GM12878 (cell line): ENCODE measurements around the gene OPN5. TPM values are rescaled to one million over a fixed set of nuclear protein-coding genes. Genes with fewer than 3 reads are reported as not detected.

Source experiments
- ATAC-seq: fragments of 200-7000 bp; cut with Tn5 transposase; 3 replicates; pipeline ENCODE4 v1.9.1; 2020; ENCODE audit warnings: mild to moderate bottlenecking, moderate library complexity
- BruUV-seq: library from RNA; stranded (reverse); fragments of 400-500 nt; replicated peaks from 2 replicates; lab custom pipeline; 2021; lab: Mats Ljungman, UMichigan
- CTCF ChIA-PET: fragments of 300-600 bp; sonication (Branson Sonifier 250); formaldehyde crosslinking; extraction: SDS; loops from one replicate; lab custom pipeline; 2021; ENCODE audit warnings: inconsistent platforms; lab: Yijun Ruan, JAX
- POLR2A ChIA-PET: fragments of 350-600 bp; formaldehyde crosslinking; extraction: SDS; loops from one replicate; lab custom pipeline; 2021; ENCODE audit warnings: inconsistent platforms; lab: Charles Lee
- RAD21 ChIA-PET: fragments of 300-600 bp; sonication (Branson Sonifier 250); formaldehyde crosslinking; loops from one replicate; lab custom pipeline; 2023; ENCODE audit warnings: antibody characterized with exemption; ENCODE audit not compliant: unreplicated experiment; lab: Charles Lee
- SMC1A ChIA-PET: fragments of 300-600 bp; sonication (Branson Sonifier 250); formaldehyde crosslinking; loops from one replicate; lab custom pipeline; 2023; ENCODE audit not compliant: unreplicated experiment, uncharacterized antibody; lab: Charles Lee
- DNase-seq: peaks from one replicate; pipeline ENCODE4 v3.0.0-alpha.2; 2011; ENCODE audit warnings: low read depth, low spot score
- FAIRE-seq: peaks from 3 replicates; lab custom pipeline; 2011; peaks lifted over from hg19 to GRCh38; lab: Jason Lieb, UNC
- H2AFZ ChIP-seq: 2 replicates; pipeline ENCODE4 v1.6.0; 2011; ENCODE audit warnings: low read depth, low read length, control low read depth; ENCODE audit not compliant: control insufficient read depth
- H3K27ac ChIP-seq: 2 replicates; pipeline ENCODE4 v1.5.1; 2011; ENCODE audit warnings: control low read depth; ENCODE audit not compliant: control insufficient read depth, insufficient read depth
- H3K27me3 ChIP-seq, 2 experiments: replicated peaks in 1 of 2; 2 replicates each; pipeline versions ENCODE4 v1.6.0 to v1.6.1; 2011; ENCODE audit warnings: low read length in 1 of 2; ENCODE audit not compliant: control insufficient read depth in 2 of 2, insufficient read depth in 2 of 2
- H3K36me3 ChIP-seq, 2 experiments: 2 replicates each; pipeline ENCODE4 v1.5.1; 2011; ENCODE audit warnings: low read length in 1 of 2; ENCODE audit not compliant: control insufficient read depth in 2 of 2, insufficient read depth in 2 of 2
- H3K4me1 ChIP-seq: 2 replicates; pipeline ENCODE4 v1.6.1; 2011; ENCODE audit warnings: mild to moderate bottlenecking, low read length, moderate library complexity, mixed read lengths; ENCODE audit not compliant: control insufficient read depth, insufficient read depth
- H3K4me2 ChIP-seq: 2 replicates; pipeline ENCODE4 v1.6.0; 2011; ENCODE audit warnings: control low read depth; ENCODE audit not compliant: control insufficient read depth, insufficient read depth
- H3K4me3 ChIP-seq: fragments of 200-600 bp; sonication (generic); 2 replicates; pipeline ENCODE4 v1.5.1; 2016
- H3K79me2 ChIP-seq: 2 replicates; pipeline ENCODE4 v1.6.0; 2011; ENCODE audit warnings: low read length; ENCODE audit not compliant: control insufficient read depth, insufficient read depth
- H3K9ac ChIP-seq: 2 replicates; pipeline ENCODE4 v1.8.0; 2011; ENCODE audit warnings: low read length, control low read depth, mixed read lengths; ENCODE audit not compliant: control insufficient read depth, insufficient read depth
- H3K9me3 ChIP-seq: replicated peaks from 3 replicates; pipeline ENCODE4 v1.5.1; 2011; ENCODE audit warnings: mild to moderate bottlenecking, low read length; ENCODE audit not compliant: control insufficient read depth, insufficient read depth
- H4K20me1 ChIP-seq: 2 replicates; pipeline ENCODE4 v1.6.0; 2011; ENCODE audit not compliant: control insufficient read depth, insufficient read depth
- BCL11A ChIP-seq: IDR thresholded peaks from 2 replicates; pipeline ENCODE4 v1.6.1; 2011; ENCODE audit warnings: low read depth, low read length
- BHLHE40 ChIP-seq, 2 experiments: fragments of 450-650 bp in 1 of 2; IDR thresholded peaks; 2 replicates each; pipeline ENCODE4 v1.6.1; 2011 to 2017; ENCODE audit warnings: low read depth in 2 of 2, borderline replicate concordance in 1 of 2, improper control_type of control experiment in 1 of 2, low read length in 1 of 2, mild to moderate bottlenecking in 1 of 2
- CEBPB ChIP-seq, 2 experiments: fragments of 150-350 bp in 1 of 2; IDR thresholded peaks; 2 replicates each; pipeline ENCODE4 v1.6.1; 2012 to 2014; ENCODE audit warnings: low read depth in 2 of 2, low read length in 2 of 2, borderline replicate concordance in 1 of 2, inconsistent platforms in 1 of 2
- ETV6 ChIP-seq, 2 experiments: fragments of 450-650 bp in 1 of 2; IDR thresholded peaks in 1 of 2; conservative IDR thresholded peaks in 1 of 2; 2 replicates each; pipeline ENCODE4 v1.6.1; 2014; ENCODE audit warnings: antibody characterized with exemption in 1 of 2, borderline replicate concordance in 1 of 2, low read depth in 1 of 2, mild to moderate bottlenecking in 1 of 2, moderate library complexity in 1 of 2
- EZH2 ChIP-seq: IDR thresholded peaks from 2 replicates; pipeline ENCODE4 v1.6.1; 2012; ENCODE audit warnings: low read depth, mild to moderate bottlenecking, control low read depth, inconsistent platforms, low read length, borderline replicate concordance; ENCODE audit not compliant: control insufficient read depth
- HDAC2 ChIP-seq: fragments of 200-600 bp; sonication (generic); IDR thresholded peaks from 2 replicates; pipeline ENCODE4 v1.6.1; 2017
- KDM1A ChIP-seq: fragments of 200-600 bp; sonication (generic); IDR thresholded peaks from 2 replicates; pipeline ENCODE4 v1.6.1; 2016; ENCODE audit warnings: borderline replicate concordance
- MYB ChIP-seq: fragments of 150-350 bp; IDR thresholded peaks from 2 replicates; pipeline ENCODE4 v1.6.1; 2014; ENCODE audit warnings: mild to moderate bottlenecking, low read depth, low read length, borderline replicate concordance
- NRF1 ChIP-seq: conservative IDR thresholded peaks from 2 replicates; pipeline ENCODE4 v1.6.1; 2011; ENCODE audit warnings: mild to moderate bottlenecking, low read depth, low read length, improper control_type of control experiment
- POLR2AphosphoS2 ChIP-seq: IDR thresholded peaks from 2 replicates; pipeline ENCODE4 v1.6.1; 2011; ENCODE audit warnings: low read depth, mild to moderate bottlenecking, low read length, improper control_type of control experiment, moderate library complexity
- SIN3A ChIP-seq: IDR thresholded peaks from 2 replicates; pipeline ENCODE4 v1.6.1; 2012; ENCODE audit warnings: low read depth, low read length, improper control_type of control experiment
- ZNF592 ChIP-seq: fragments of 450-650 bp; IDR thresholded peaks from 2 replicates; pipeline ENCODE4 v1.6.1; 2017; ENCODE audit warnings: mild to moderate bottlenecking, moderate library complexity
- ZNF622 ChIP-seq: fragments of 450-650 bp; IDR thresholded peaks from 2 replicates; pipeline ENCODE4 v1.6.1; 2017; ENCODE audit warnings: mild to moderate bottlenecking, inconsistent platforms
- WGBS: methylation state at CpG from one replicate; pipeline ENCODE4 v1.1.6; 2016; ENCODE audit warnings: low lambda C conversion rate; ENCODE audit not compliant: insufficient replicate concordance, insufficient coverage; ENCODE audit errors: missing lambda C conversion rate; 5-methylcytosine and 5-hydroxymethylcytosine counted together
- in situ Hi-C: fragments of 300-500 bp; cut with MboI; formaldehyde crosslinking; loops from 9 replicates; pipeline ENCODE4 v1.14.3; 2018; ENCODE audit warnings: mixed read lengths
- intact Hi-C: fragments of 100-400 bp; cut with micrococcal nuclease; formaldehyde crosslinking; loops from one replicate; pipeline ENCODE4 v1.14.2; 2022; ENCODE audit not compliant: unreplicated experiment
- polyA plus RNA-seq, 11 experiments: library from polyadenylated mRNA; depleted of rRNA in 4 of 11; unstranded in 6 of 11; stranded (reverse) in 5 of 11; fragments of >200 nt; fragmentation: Nextera tagmentation in 4 of 11; fragmentation: Illumina TruSeq in 1 of 11; extraction: Ambion mirVana in 4 of 11; extraction: Trizol in 1 of 11; gene quantifications; 1 replicate in 1 of 11; 2 replicates in 10 of 11; pipeline versions ENCODE4 v1.2.1 to v1.2.3, GENCODE V29; 2011 to 2016; ENCODE audit warnings: inconsistent platforms in 2 of 11, missing spikeins in 2 of 11, low read depth in 1 of 11
- total RNA-seq, 4 experiments: library from RNA; depleted of rRNA in 3 of 4; stranded (reverse); fragments of >200 nt in 3 of 4; fragmentation: Illumina TruSeq in 1 of 4; extraction: Trizol in 1 of 4; gene quantifications; 2 replicates each; pipeline versions ENCODE4 v1.2.1 to v1.2.3, GENCODE V29; 2013 to 2021

The OPN5 gene
- total and polyA plus RNA-seq, 10 of the 15 experiments (the other 5 are each of a cell fraction or from before 2014, with no cell fraction given) = not detected

- TF ChIP-seq ZNF622 (no peak), CEBPB (IDR thresholded peaks at IDR 0.05; ENCODE audit: borderline replicate concordance in 1 of 2, low read depth in 2 of 2, low read length in 2 of 2) (no peak)
- TF ChIP-seq, all 136 proteins: peak for 3
Measured at GRCh38 chr6:47780510-47781356, 1.1 kb upstream of the OPN5 start (continued).

- Histone ChIP-seq H3K9me3 (no peaks in the 10 kb centered on the region), H3K9ac (no peak overlapping the region), H3K27ac (no peak overlapping the region), H3K4me3 (no peak overlapping the region), H3K79me2 (no peaks in the 10 kb centered on the region), H2AFZ (no peak overlapping the region), H4K20me1 (no peaks in the 10 kb centered on the region), H3K4me1 (no peaks in the 10 kb centered on the region), H3K4me2 (no peak overlapping the region), H3K36me3 (no peaks in the 10 kb centered on the region), H3K27me3 (peaks cover 0 to 2% of the 10 kb centered on the region in 2 experiments; a peak in 1 of 4 replicates)
- SMC1A ChIA-PET = interaction anchor here (0.6 to 0.8 kb wide), 2 partner anchors 156 to 1097 kb away, joined by 3 read pairs; no protein-coding TSS in a partner anchor
- CTCF ChIA-PET = interaction anchor here (0.5 to 4.4 kb wide), 7 partner anchors 12 to 1626 kb away, joined by 3 to 57 read pairs (median 3); no protein-coding TSS in a partner anchor
- RAD21 ChIA-PET = interaction anchor here (4.4 kb wide), 1 partner anchor 154 kb away, joined by 19 read pairs; no protein-coding TSS in a partner anchor
- ATAC-seq (no peak), DNase-seq (no peak), FAIRE-seq (no peak)
- no peak for TF ChIP-seq KDM1A
- no peak for TF ChIP-seq NRF1
- no peak for TF ChIP-seq SIN3A
- no peak for TF ChIP-seq ZNF592
- TF ChIP-seq EZH2 = no peak
- no peak for TF ChIP-seq POLR2AphosphoS2
- TF ChIP-seq HDAC2 = no peak
- TF ChIP-seq BHLHE40 (IDR thresholded peaks at IDR 0.05; ENCODE audit: borderline replicate concordance in 1 of 2, low read depth in 2 of 2, low read length in 1 of 2) = no peak
- TF ChIP-seq MYB = no peak
- no peak for TF ChIP-seq ETV6 (conservative IDR thresholded peaks at IDR 0.05 in 1 of 2, IDR thresholded peaks at IDR 0.05 in 1 of 2; ENCODE audit: borderline replicate concordance in 1 of 2, low read depth in 1 of 2)
- no peak for TF ChIP-seq BCL11A
- in situ Hi-C loops (loop anchor here (10.0 kb wide), 1 partner anchor 980 kb away; no protein-coding TSS in a partner anchor), intact Hi-C loops (no loop called here)
- POLR2A ChIA-PET = interaction anchor here (0.6 kb wide), 1 partner anchor 1751 kb away, joined by 4 read pairs; no protein-coding TSS in a partner anchor
- WGBS = 3% methylated on average over 2 of the region's 2 CpGs
- BruUV-seq = no TSS peak
Measured at GRCh38 chr6:47785182-47785581, 3.4 kb downstream of the OPN5 start.
